Progenitor cell of endocrine pancreas (in vitro differentiated cells): ENCODE measurements around the gene PRDX1. TPM values are rescaled to one million over a fixed set of nuclear protein-coding genes. Genes with fewer than 3 reads are reported as not detected.
"Not testable (repeated sequence)": the region's sequence is repeated elsewhere in the genome, so short reads cannot be mapped to it uniquely, and the experiment has no call there.

Experiments used
- DNase-seq: peaks from one replicate; pipeline ENCODE4 v3.0.0; 2021; ENCODE audit warnings: low spot score; ENCODE audit not compliant: unreplicated experiment
- H3K27ac Mint-ChIP-seq: 2 replicates; pipeline ENCODE4 v1.8.0; 2021; ENCODE audit warnings: mild to moderate bottlenecking, moderate library complexity, mixed read lengths
- H3K27me3 Mint-ChIP-seq: 2 replicates; pipeline ENCODE4 v1.8.0; 2021; ENCODE audit warnings: mixed read lengths
- H3K36me3 Mint-ChIP-seq: 2 replicates; pipeline ENCODE4 v1.8.0; 2022; ENCODE audit warnings: mixed read lengths; ENCODE audit not compliant: insufficient read depth
- H3K4me1 Mint-ChIP-seq: 2 replicates; pipeline ENCODE4 v1.8.0; 2021; ENCODE audit warnings: low read depth, mixed read lengths
- H3K4me3 Mint-ChIP-seq: 2 replicates; pipeline ENCODE4 v1.8.0; 2021; ENCODE audit warnings: low read depth, mild to moderate bottlenecking, moderate library complexity, mixed read lengths
- H3K9me3 Mint-ChIP-seq: 2 replicates; pipeline ENCODE4 v1.8.0; 2021; ENCODE audit warnings: low read depth, mixed read lengths
- total RNA-seq: library from RNA; stranded (reverse); gene quantifications from 2 replicates; pipeline ENCODE4 v1.2.1, GENCODE V29; 2021
- TF ChIP-seq, protein P1 (sequence below): fragments of 200-600 bp; sonication (generic); IDR thresholded peaks from one replicate; pipeline ENCODE4 v1.5.0; 2021; ENCODE audit warnings: antibody characterized with exemption, mild to moderate bottlenecking; ENCODE audit not compliant: unreplicated experiment

Gene PRDX1
- total RNA-seq, 1 donor from 2014 or later, result 308 TPM

DNA sequence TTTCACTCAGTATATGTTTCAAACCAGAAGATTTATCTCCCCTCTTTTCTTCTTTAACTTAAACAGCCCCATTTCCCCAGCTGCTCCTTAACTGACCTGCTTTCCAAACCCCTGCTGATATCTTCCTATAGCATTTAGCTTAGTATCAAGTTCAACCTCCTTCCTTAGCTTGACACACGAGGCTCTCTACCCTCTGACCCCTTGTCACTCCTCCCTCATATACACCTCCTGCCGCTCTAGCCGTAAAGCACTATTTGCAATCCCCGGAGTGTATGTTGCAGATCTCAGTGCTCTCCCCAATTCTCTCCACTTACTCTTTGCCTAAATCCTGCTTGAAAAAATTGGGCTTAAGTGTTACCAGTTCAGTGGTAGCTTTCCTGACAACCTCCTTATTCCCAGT, 15.2 kb upstream of the PRDX1 start:
- Mint-ChIP-seq H3K36me3 (no peaks in the 10 kb centered on the region), H3K4me1 (peaks cover 7% of the 10 kb centered on the region), H3K9me3 (no peaks in the 10 kb centered on the region), H3K27me3 (peaks cover 3% of the 10 kb centered on the region), H3K27ac (no peak overlapping the region), H3K4me3 (no peak overlapping the region)
- no peak for DNase-seq
- TF ChIP-seq, protein P1, sequence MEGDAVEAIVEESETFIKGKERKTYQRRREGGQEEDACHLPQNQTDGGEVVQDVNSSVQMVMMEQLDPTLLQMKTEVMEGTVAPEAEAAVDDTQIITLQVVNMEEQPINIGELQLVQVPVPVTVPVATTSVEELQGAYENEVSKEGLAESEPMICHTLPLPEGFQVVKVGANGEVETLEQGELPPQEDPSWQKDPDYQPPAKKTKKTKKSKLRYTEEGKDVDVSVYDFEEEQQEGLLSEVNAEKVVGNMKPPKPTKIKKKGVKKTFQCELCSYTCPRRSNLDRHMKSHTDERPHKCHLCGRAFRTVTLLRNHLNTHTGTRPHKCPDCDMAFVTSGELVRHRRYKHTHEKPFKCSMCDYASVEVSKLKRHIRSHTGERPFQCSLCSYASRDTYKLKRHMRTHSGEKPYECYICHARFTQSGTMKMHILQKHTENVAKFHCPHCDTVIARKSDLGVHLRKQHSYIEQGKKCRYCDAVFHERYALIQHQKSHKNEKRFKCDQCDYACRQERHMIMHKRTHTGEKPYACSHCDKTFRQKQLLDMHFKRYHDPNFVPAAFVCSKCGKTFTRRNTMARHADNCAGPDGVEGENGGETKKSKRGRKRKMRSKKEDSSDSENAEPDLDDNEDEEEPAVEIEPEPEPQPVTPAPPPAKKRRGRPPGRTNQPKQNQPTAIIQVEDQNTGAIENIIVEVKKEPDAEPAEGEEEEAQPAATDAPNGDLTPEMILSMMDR, result no peak

- no peaks in the 10 kb centered on the region for H3K9me3 Mint-ChIP-seq
- DNase-seq, result no peak
- H3K4me3 Mint-ChIP-seq, result no peak overlapping the region
- peaks cover 7% of the 10 kb centered on the region for H3K4me1 Mint-ChIP-seq
- no peaks in the 10 kb centered on the region for H3K36me3 Mint-ChIP-seq
- TF ChIP-seq, protein P1, result no peak
- peaks cover 5% of the 10 kb centered on the region for H3K27me3 Mint-ChIP-seq
- no peak overlapping the region for H3K27ac Mint-ChIP-seq
Observed at GRCh38 chr1:45535988-45536766, 14.5 kb upstream of the PRDX1 start.

DNA sequence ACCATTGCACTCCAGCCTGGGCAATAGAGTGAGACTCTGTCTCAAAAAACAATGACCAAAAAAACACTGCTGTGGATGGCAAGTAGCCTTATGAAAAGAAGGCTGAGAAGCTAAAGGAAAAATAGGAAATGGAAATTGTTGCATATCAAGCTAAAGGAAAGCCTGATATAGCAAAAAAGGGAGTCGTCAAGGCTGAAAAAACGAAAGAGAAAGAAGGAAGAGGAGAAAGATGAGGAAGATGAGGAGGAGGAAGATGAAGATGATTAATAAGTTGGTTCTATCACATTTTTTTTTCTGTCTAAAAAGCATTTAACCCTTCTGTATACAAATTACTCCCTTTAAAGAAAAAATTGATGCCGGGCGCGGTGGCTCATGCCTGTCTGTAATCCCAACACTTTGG, 10.2 kb upstream of the PRDX1 start:
- TF ChIP-seq, protein P1, result no peak
- no peak for DNase-seq
- Mint-ChIP-seq H3K9me3 (no peaks in the 10 kb centered on the region), H3K4me1 (peaks cover 4% of the 10 kb centered on the region), H3K4me3 (no peak overlapping the region), H3K27ac (no peak overlapping the region), H3K36me3 (no peaks in the 10 kb centered on the region), H3K27me3 (peaks cover 3% of the 10 kb centered on the region)

GRCh38 chr1:45530632-45531135, 9.0 kb upstream of the PRDX1 start:
- H3K27ac Mint-ChIP-seq, result no peak overlapping the region
- TF ChIP-seq, protein P1, result no peak
- no peaks in the 10 kb centered on the region for H3K36me3 Mint-ChIP-seq
- no peak for DNase-seq
- no peak overlapping the region for H3K4me3 Mint-ChIP-seq
- H3K9me3 Mint-ChIP-seq, result no peaks in the 10 kb centered on the region
- H3K27me3 Mint-ChIP-seq, result peaks cover 2% of the 10 kb centered on the region
- H3K4me1 Mint-ChIP-seq, result peaks cover 7% of the 10 kb centered on the region

GRCh38 chr1:45526135-45526644, 4.5 kb upstream of the PRDX1 start:
- Mint-ChIP-seq H3K27me3 (no peaks in the 10 kb centered on the region), H3K4me3 (no peak overlapping the region), H3K27ac (no peak overlapping the region), H3K4me1 (peaks cover 14% of the 10 kb centered on the region), H3K9me3 (no peaks in the 10 kb centered on the region), H3K36me3 (no peaks in the 10 kb centered on the region)
- TF ChIP-seq, protein P1, result no peak
- DNase-seq, result no peak

GRCh38 chr1:45523975-45524374, 2.3 kb upstream of the PRDX1 start:
- peaks cover 19% of the 10 kb centered on the region for H3K4me1 Mint-ChIP-seq
- H3K27me3 Mint-ChIP-seq, H3K36me3 Mint-ChIP-seq, DNase-seq, H3K4me3 Mint-ChIP-seq, H3K27ac Mint-ChIP-seq, H3K9me3 Mint-ChIP-seq: not testable (repeated sequence)

GRCh38 chr1:45523516-45523915, 1.8 kb upstream of the PRDX1 start:
- Mint-ChIP-seq H3K4me1 (peaks cover 21% of the 10 kb centered on the region), H3K4me3 (peak overlapping the region; percentile 5)
- H3K9me3 Mint-ChIP-seq, H3K27me3 Mint-ChIP-seq, H3K36me3 Mint-ChIP-seq, H3K27ac Mint-ChIP-seq, DNase-seq: not testable (repeated sequence)
